ENCODE data around the gene KLHL40.

Gene KLHL40

GRCh38 chr3:42670670-42671069 is 14.7 kb upstream of the KLHL40 start:
- DNase-seq = no peak

- no peak for DNase-seq
Observed at GRCh38 chr3:42672515-42672914, 12.8 kb upstream of the KLHL40 start.

- no peak for DNase-seq
Observed at GRCh38 chr3:42673082-42673481, 12.3 kb upstream of the KLHL40 start.

- no peak for DNase-seq
Observed at GRCh38 chr3:42674146-42674545, 11.2 kb upstream of the KLHL40 start.

DNA sequence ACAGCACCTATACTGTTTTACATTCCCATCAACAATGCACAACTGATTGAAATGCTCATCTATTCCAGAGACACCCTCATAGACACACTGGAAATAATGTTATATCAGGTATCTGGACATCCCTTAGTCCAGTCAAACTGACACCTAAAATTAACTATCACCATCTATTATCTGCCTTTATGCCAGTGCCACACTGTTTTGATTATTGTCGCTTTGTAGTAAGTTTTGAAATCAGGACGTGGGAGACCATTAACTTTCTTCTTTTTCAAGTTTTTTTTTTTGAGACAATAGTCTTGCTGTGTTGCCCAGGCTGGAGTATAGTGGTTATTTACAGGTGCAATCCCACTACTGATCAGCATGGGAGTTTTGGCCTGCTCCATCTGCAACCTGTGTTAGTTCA is 9.4 kb upstream of the KLHL40 start:
- no peak for DNase-seq

GRCh38 chr3:42678447-42678846 is 6.9 kb upstream of the KLHL40 start:
- no peak for DNase-seq

DNA sequence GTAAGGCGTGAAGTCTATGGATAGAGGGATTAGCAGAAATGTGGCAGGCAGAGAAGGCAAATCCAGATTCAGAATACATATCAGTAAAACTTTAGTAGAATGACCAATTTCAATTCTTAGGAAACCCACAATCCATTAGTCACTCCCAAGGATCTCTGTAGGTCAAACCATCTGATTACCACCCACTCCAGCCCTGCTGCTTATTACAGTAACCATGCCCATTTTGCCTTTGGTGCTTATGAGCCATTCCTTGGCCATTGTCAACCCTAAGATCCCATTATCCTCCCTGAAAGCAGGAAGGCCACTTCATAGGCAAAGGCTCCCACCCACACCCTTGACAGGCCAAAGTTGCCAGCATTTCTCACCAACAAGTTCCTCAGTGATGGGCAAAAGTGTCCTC is 5.1 kb upstream of the KLHL40 start:
- no peak for DNase-seq

DNA sequence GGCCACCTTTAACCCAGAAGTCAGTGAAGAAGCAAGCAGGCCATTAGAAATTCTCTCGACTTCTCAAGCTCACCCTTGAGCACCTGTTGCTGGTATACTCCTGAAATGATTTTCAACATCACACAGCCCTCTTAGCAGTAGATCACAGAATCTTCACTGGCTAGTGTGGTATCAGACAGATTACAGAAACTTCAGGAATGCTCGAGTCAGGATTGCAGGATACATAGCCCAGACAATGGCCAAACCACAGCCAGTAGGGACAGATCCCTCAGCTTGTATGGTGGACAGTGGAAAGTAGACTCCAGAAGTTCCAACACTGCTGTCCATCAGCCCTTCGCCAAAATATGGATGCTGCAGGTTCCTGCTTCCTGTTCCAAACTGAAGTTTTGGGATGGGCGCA is 4.5 kb upstream of the KLHL40 start:
- no peak for DNase-seq

- DNase-seq = no peak
Observed at GRCh38 chr3:42681361-42682038, 3.8 kb upstream of the KLHL40 start.

GRCh38 chr3:42682301-42683070 is 2.9 kb upstream of the KLHL40 start:
- DNase-seq = no peak

GRCh38 chr3:42683875-42684598 is 1.3 kb upstream of the KLHL40 start:
- DNase-seq = no peak

- DNase-seq = no peak
Observed at GRCh38 chr3:42684632-42685362, 540 bp upstream of the KLHL40 start.

GRCh38 chr3:42685891-42686820 is 819 bp downstream of the KLHL40 start:
- DNase-seq = no peak

GRCh38 chr3:42686832-42687650 is 1.7 kb downstream of the KLHL40 start:
- DNase-seq = no peak

DNA sequence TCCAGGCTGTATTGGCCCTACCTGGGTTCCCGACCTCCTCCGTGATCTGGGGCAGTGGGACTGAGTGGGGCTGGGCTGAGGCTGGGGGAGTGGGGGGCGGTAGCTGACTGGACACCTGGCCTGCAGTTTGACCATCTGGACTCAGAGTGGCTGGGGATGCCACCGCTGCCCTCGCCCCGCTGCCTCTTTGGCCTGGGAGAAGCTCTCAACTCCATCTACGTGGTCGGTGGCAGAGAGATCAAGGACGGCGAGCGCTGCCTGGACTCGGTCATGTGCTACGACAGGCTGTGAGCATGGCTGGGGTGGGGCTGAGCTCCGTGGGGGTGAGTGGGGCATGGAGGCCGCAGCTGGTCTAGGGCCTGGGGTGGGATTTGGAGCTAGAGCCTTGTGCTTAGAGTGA is 2.7 kb downstream of the KLHL40 start:
- DNase-seq = no peak

GRCh38 chr3:42688487-42689420 is 3.4 kb downstream of the KLHL40 start:
- DNase-seq = no peak

DNA sequence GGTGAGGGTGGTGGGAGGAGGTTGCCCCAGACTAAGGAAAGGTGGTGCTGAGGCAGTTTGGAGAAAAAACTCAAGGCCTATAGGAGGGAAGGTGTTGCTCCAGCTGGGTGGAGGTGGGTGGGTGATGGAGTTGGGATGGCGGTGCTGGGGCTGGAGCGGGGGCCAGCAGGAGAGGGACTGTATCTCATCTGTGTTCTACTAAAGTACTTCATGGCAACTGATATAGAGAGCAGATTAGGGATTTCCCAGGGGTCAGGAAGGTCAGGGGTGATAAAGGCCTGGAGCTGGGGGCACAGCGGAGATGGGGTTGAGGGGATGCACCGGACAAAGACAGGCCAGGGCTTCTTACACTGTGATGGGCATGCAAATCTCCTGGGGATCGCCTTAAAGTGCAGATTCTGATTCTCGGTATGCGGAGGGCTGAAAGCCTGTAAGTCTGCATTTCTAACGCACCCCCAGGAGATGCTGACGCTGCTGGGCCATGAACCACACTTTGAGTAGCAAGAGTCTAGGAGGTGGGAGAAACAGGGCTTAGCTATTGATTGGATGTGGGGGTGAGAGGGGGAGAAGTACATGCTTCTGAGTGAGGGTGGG is 4.2 kb downstream of the KLHL40 start:
- no peak for DNase-seq

DNA sequence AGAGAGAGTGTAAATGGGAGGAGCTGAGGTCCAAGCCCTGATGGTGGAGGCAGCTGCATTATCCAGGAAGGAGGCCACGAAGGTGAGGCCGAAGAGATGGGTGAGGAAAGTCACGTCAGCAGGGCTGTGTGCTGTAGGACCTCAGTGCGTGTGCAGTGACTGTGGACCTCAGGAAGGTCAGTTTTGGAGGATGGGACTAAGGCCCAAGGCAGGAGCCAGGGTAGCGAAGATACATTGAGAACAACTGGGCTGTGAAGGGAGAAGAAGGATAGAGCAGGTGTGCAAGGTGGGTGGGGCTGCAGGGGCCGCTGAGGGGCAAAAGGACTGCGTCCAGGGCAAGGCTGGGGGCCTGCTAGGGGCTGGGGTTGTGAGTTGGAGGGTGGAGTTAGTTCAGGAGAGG is 4.9 kb downstream of the KLHL40 start:
- no peak for DNase-seq
